Loucy (cell line): ENCODE measurements around the gene TEX19.

Experiments
- H2AFZ ChIP-seq: fragments of 200-600 bp; sonication (generic); 2 replicates; pipeline ENCODE4 v1.6.0; 2016; ENCODE audit warnings: antibody characterized with exemption, mild to moderate bottlenecking, low read length, moderate library complexity
- H3F3A ChIP-seq: fragments of 200-600 bp; 2 replicates; pipeline ENCODE4 v1.6.0; 2016; ENCODE audit warnings: antibody characterized with exemption, low read depth, mild to moderate bottlenecking
- H3K27me3 ChIP-seq: fragments of 200-600 bp; sonication (generic); 2 replicates; pipeline ENCODE4 v1.6.1; 2014; ENCODE audit warnings: low read length, mild to moderate bottlenecking; ENCODE audit not compliant: insufficient read depth, poor library complexity, severe bottlenecking
- H3K36me3 ChIP-seq: fragments of 200-600 bp; sonication (generic); 2 replicates; pipeline ENCODE4 v1.6.1; 2016; ENCODE audit warnings: low read length; ENCODE audit not compliant: insufficient read depth
- H3K4me1 ChIP-seq: fragments of 200-600 bp; sonication (generic); 2 replicates; pipeline ENCODE4 v1.5.1; 2014; ENCODE audit warnings: low read length, mild to moderate bottlenecking; ENCODE audit not compliant: insufficient read depth, poor library complexity, severe bottlenecking
- H3K4me2 ChIP-seq: fragments of 200-600 bp; sonication (generic); 2 replicates; pipeline ENCODE4 v1.6.0; 2014; ENCODE audit warnings: antibody characterized with exemption, low read length, low read depth, mild to moderate bottlenecking; ENCODE audit not compliant: poor library complexity, severe bottlenecking
- H3K4me3 ChIP-seq: fragments of 200-600 bp; sonication (generic); 2 replicates; pipeline ENCODE4 v1.5.1; 2014; ENCODE audit warnings: low read length, mild to moderate bottlenecking, mixed read lengths; ENCODE audit not compliant: poor library complexity, severe bottlenecking
- H3K79me2 ChIP-seq: fragments of 200-600 bp; sonication (generic); 2 replicates; pipeline ENCODE4 v1.6.1; 2014; ENCODE audit warnings: low read length; ENCODE audit not compliant: insufficient read depth
- H3K9ac ChIP-seq: fragments of 200-600 bp; sonication (generic); 2 replicates; pipeline ENCODE4 v1.6.0; 2014; ENCODE audit warnings: mild to moderate bottlenecking, low read depth, low read length, moderate library complexity; ENCODE audit not compliant: poor library complexity, severe bottlenecking
- H3K9me2 ChIP-seq: fragments of 200-600 bp; sonication (generic); replicated peaks from 2 replicates; pipeline ENCODE4 v1.6.1; 2016; ENCODE audit warnings: low read depth, low read length, mixed read lengths
- H3K9me3 ChIP-seq: fragments of 200-600 bp; sonication (generic); 2 replicates; pipeline ENCODE4 v1.6.1; 2014; ENCODE audit warnings: mild to moderate bottlenecking, antibody characterized with exemption, low read length, low read depth; ENCODE audit not compliant: insufficient read depth
- H4K20me1 ChIP-seq: fragments of 200-600 bp; sonication (generic); 2 replicates; pipeline ENCODE4 v1.6.0; 2014; ENCODE audit warnings: antibody characterized with exemption, low read length, mild to moderate bottlenecking; ENCODE audit not compliant: insufficient read depth, poor library complexity, severe bottlenecking
- EZH2phosphoT487 ChIP-seq: fragments of 200-600 bp; IDR thresholded peaks from 2 replicates; pipeline ENCODE4 v1.6.1; 2018; ENCODE audit warnings: antibody characterized with exemption, mild to moderate bottlenecking, moderate library complexity, borderline replicate concordance
- TF ChIP-seq, protein P1 (sequence below): fragments of 200-600 bp; sonication (generic); conservative IDR thresholded peaks from 2 replicates; pipeline ENCODE4 v1.5.1; 2014; ENCODE audit warnings: mild to moderate bottlenecking, antibody characterized with exemption, low read length

TEX19 gene

GRCh38 chr17:82350182-82351030 lies 8.6 kb upstream of the TEX19 start:
- H3F3A ChIP-seq: no peaks in the 10 kb centered on the region
- no peaks in the 10 kb centered on the region for H3K9me3 ChIP-seq
- no peak overlapping the region for H2AFZ ChIP-seq
- TF ChIP-seq, protein P1, sequence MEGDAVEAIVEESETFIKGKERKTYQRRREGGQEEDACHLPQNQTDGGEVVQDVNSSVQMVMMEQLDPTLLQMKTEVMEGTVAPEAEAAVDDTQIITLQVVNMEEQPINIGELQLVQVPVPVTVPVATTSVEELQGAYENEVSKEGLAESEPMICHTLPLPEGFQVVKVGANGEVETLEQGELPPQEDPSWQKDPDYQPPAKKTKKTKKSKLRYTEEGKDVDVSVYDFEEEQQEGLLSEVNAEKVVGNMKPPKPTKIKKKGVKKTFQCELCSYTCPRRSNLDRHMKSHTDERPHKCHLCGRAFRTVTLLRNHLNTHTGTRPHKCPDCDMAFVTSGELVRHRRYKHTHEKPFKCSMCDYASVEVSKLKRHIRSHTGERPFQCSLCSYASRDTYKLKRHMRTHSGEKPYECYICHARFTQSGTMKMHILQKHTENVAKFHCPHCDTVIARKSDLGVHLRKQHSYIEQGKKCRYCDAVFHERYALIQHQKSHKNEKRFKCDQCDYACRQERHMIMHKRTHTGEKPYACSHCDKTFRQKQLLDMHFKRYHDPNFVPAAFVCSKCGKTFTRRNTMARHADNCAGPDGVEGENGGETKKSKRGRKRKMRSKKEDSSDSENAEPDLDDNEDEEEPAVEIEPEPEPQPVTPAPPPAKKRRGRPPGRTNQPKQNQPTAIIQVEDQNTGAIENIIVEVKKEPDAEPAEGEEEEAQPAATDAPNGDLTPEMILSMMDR: no peak
- no peak for TF ChIP-seq EZH2phosphoT487
- no peaks in the 10 kb centered on the region for H3K9me2 ChIP-seq
- no peak overlapping the region for H3K4me2 ChIP-seq
- H3K27me3 ChIP-seq: no peaks in the 10 kb centered on the region
- H3K4me3 ChIP-seq: no peak overlapping the region
- no peak overlapping the region for H3K9ac ChIP-seq
- no peaks in the 10 kb centered on the region for H4K20me1 ChIP-seq
- no peaks in the 10 kb centered on the region for H3K36me3 ChIP-seq
- H3K79me2 ChIP-seq: no peaks in the 10 kb centered on the region
- no peaks in the 10 kb centered on the region for H3K4me1 ChIP-seq

DNA sequence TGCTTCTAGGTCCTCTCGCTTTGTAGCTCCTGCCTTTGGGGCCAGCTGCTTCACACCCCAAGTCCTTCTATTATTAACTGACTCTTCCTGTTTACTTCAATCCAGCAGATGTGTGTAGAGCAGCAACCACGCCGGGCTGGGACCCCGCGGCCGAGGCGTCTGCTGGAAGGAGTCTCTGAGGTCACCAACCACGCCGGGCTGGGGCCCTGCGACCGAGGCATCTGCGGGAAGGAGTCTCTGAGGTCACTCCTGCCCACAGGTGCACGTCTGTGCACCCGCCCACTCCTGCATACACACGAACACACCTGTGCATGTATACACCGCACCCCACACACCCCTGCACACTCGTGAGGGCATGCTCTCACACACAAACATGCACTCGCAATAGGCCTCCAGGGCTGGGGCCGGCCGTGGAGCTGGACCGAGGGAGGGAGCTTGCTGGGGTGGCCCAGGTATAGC lies 7.8 kb upstream of the TEX19 start:
- Histone ChIP-seq H3K27me3 (no peaks in the 10 kb centered on the region), H4K20me1 (no peaks in the 10 kb centered on the region), H3K36me3 (no peaks in the 10 kb centered on the region), H2AFZ (no peak overlapping the region), H3K79me2 (no peaks in the 10 kb centered on the region), H3F3A (no peaks in the 10 kb centered on the region), H3K4me3 (no peak overlapping the region), H3K4me1 (no peaks in the 10 kb centered on the region), H3K9ac (no peak overlapping the region), H3K9me2 (no peaks in the 10 kb centered on the region), H3K9me3 (no peaks in the 10 kb centered on the region), H3K4me2 (no peak overlapping the region)
- TF ChIP-seq, protein P1: no peak
- TF ChIP-seq EZH2phosphoT487: no peak

GRCh38 chr17:82351713-82352488 lies 7.1 kb upstream of the TEX19 start:
- H3K4me3 ChIP-seq: no peak overlapping the region
- peak overlapping the region; percentile 10 for H3K4me2 ChIP-seq
- no peaks in the 10 kb centered on the region for H3K27me3 ChIP-seq

More at GRCh38 chr17:82351713-82352488, 7.1 kb upstream of the TEX19 start:
- H3K9ac ChIP-seq: no peak overlapping the region
- H3K79me2 ChIP-seq: no peaks in the 10 kb centered on the region
- H3K4me1 ChIP-seq: no peaks in the 10 kb centered on the region
- H3K9me3 ChIP-seq: no peaks in the 10 kb centered on the region
- no peak overlapping the region for H2AFZ ChIP-seq
- no peaks in the 10 kb centered on the region for H3F3A ChIP-seq
- H3K9me2 ChIP-seq: no peaks in the 10 kb centered on the region
- no peaks in the 10 kb centered on the region for H3K36me3 ChIP-seq
- TF ChIP-seq, protein P1: peak; percentile 92
- TF ChIP-seq EZH2phosphoT487: no peak
- no peaks in the 10 kb centered on the region for H4K20me1 ChIP-seq
